ENCODE measurements around the gene PGLYRP3.

PGLYRP3 gene

GRCh38 chr1:153358691-153358975 is 45.9 kb upstream of the PGLYRP3 start:
- DNase-seq (ENCODE audit: low spot score): no peak
- TF ChIP-seq CTCF (IDR thresholded peaks at IDR 0.05; ENCODE audit: borderline replicate concordance, control extremely low read depth, extremely low read depth, insufficient read depth, missing control alignments): no peak
- in situ Hi-C loops (cut with MboI; ENCODE audit: low sequenced_read_pairs, unreplicated experiment): no loop called here

GRCh38 chr1:153357853-153358690 is 45.3 kb upstream of the PGLYRP3 start, which contains the start of gene S100A9:
S100A9 (plus strand) TSS chr1:153357854; CDS start chr1:153358284, 430 bp downstream.
- in situ Hi-C loops (cut with MboI; ENCODE audit: low sequenced_read_pairs, unreplicated experiment): no loop called here
- DNase-seq (ENCODE audit: low spot score): no peak
- no peak for TF ChIP-seq CTCF (IDR thresholded peaks at IDR 0.05; ENCODE audit: borderline replicate concordance, control extremely low read depth, extremely low read depth, insufficient read depth, missing control alignments)

- TF ChIP-seq CTCF (IDR thresholded peaks at IDR 0.05; ENCODE audit: borderline replicate concordance, control extremely low read depth, extremely low read depth, insufficient read depth, missing control alignments): no peak
- no peak for DNase-seq (ENCODE audit: low spot score)
- in situ Hi-C loops (cut with MboI; ENCODE audit: low sequenced_read_pairs, unreplicated experiment): no loop called here
Measured at GRCh38 chr1:153357076-153357852, 44.5 kb upstream of the PGLYRP3 start.

- no peak for TF ChIP-seq CTCF (IDR thresholded peaks at IDR 0.05; ENCODE audit: borderline replicate concordance, control extremely low read depth, extremely low read depth, insufficient read depth, missing control alignments)
- in situ Hi-C loops (cut with MboI; ENCODE audit: low sequenced_read_pairs, unreplicated experiment): no loop called here
- DNase-seq (ENCODE audit: low spot score): no peak
Measured at GRCh38 chr1:153356392-153357075, 43.8 kb upstream of the PGLYRP3 start.

- peak; percentile 66 for TF ChIP-seq CTCF (IDR thresholded peaks at IDR 0.05; ENCODE audit: borderline replicate concordance, control extremely low read depth, extremely low read depth, insufficient read depth, missing control alignments)
- in situ Hi-C loops (cut with MboI; ENCODE audit: low sequenced_read_pairs, unreplicated experiment): no loop called here
- DNase-seq (ENCODE audit: low spot score): peak; percentile 75
Measured at GRCh38 chr1:153355445-153356071, 42.8 kb upstream of the PGLYRP3 start.
